Measurements from ENCODE around the gene CAMK1D.
"Not testable (repeated sequence)": the region's sequence is repeated elsewhere in the genome, so short reads cannot be mapped to it uniquely, and the experiment has no call there.

CAMK1D gene

DNA sequence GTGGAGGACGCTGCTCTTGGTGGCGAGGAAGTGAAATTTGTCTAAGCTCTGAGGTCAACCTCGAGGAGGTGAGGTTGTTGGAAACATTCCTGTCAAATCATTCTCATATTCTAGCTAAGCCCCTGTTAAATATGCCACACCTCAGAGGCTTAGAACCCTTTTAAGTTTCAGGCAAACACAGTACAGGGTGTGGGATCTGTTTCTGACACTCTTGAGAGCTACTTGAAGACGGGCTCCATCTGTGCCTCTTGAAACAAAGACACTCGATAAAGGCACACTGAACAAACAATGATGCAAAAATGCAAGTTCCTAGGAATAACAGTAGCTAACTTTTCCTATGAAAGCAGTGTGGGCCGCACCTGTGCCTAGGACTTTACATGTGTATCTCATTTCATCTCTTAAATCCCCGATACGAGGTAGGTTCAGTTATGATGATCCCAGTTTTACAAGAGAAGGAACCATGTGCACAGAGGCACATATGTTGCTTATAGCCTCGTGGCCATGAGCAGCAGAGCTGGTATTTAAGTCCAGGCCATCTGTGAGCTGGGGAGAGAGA is 352.9 kb downstream of the CAMK1D start:
- no peak for DNase-seq (ENCODE audit: low read depth)

DNA sequence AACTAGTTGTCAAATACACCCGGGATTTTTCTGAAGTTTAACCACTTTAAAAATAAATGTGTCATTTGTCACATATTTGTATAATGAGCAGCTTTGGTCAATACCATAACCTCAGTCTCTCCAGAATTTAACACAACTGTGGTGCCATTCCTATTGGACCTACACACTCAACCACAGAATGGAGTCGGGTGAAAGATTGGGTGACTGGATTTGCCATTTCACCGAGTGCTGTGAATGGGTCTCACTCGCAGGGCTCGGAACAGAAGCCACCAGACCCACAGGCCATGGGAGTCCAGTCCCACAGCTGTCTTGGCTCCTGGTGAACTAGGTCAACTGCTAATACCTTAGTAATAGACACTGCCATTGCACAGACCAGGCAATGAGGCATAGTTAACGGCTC is 353.8 kb downstream of the CAMK1D start:
- DNase-seq (ENCODE audit: low read depth): no peak

DNA sequence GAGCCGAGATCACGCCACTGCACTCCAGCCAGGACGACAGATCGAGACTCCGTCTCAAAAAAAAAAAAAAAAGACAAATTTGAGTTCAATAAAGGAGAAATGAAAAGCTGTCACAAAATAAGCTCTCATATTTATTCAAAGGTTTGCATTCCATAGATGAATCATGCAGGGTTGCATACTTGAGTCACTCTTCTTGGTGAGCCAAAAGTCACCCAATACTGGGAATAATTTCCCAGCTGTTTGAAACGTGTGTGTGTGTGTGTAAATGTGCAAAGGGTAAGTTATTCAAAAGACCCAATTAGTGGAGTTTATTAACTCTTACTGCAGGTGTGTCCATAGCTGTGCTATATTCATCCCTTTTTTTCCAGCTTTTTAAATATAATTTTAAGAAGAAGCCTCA is 354.5 kb downstream of the CAMK1D start:
- no peak for DNase-seq (ENCODE audit: low read depth)

DNA sequence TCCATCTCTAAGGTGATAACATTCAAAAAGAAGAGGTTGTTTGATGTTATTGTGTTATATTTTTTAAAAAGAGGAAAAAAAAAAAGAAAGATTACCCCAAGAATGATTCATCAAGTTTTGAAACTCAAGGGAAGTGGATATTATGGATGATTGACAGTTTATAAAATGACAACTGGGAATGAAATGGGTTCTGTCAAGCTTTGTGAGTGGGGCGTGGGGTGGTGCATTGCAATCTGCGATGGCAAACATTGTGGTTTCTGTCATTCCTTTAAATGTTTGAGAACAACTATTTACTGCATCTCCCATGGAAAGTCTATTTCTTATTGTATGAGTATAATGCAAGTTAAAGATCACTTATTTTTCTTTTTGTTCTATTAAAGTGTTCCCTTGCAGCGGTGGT is 355.1 kb downstream of the CAMK1D start:
- no peak for DNase-seq (ENCODE audit: low read depth)

DNA sequence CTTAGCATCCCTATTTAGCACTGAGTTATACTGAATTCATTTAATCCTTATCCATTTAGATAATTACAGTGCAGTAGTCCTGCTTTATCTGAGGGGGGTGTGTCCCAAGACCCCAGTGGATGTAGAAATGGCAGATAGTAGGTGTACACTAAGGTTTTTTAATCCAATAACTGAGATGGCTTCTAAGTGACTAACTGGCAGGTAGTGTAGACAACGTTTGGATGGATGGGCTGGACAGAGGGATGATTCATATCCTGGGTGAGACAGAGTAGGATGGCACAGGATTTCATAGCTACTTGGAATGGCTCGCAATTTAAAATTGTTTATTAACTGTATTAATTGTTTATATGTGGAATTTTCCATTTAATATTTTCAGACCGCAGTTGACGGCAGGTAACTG is 356.6 kb downstream of the CAMK1D start:
- no peak for DNase-seq (ENCODE audit: low read depth)

DNA sequence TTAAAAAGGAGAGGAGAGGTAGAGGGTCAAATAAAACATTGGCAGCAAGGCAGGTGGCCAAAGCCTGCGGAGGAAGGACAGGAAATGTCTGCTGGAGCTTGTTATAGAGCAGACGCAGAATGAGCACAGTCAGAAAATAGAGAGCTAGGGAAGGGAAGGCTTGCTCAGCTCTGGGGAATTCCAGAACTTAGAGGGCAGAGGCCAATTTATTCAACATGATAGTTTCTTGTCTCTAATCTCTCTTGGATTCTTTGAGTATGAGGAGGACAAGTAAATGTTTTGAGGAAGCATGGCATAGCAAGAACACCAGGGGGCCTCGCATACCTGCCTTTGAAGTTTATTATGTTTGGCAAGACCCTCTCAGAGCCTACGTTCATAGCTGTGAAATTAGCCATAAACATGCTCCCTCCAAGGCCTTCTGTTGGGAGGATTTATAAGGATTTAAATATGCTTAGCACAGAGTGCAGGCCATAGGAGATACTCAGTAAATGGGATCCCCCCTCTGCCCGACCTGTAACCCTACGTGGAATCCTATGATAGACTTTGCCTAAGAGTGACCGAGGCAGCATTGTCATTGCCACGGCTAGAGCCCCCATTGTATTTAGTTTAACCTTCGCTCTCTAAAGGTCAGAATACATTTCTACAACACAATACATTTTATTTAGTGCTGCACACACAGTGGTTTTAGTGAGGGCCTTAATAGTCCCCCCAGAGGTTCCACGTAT is 358.3 kb downstream of the CAMK1D start:
- DNase-seq (ENCODE audit: low read depth): no peak

DNA sequence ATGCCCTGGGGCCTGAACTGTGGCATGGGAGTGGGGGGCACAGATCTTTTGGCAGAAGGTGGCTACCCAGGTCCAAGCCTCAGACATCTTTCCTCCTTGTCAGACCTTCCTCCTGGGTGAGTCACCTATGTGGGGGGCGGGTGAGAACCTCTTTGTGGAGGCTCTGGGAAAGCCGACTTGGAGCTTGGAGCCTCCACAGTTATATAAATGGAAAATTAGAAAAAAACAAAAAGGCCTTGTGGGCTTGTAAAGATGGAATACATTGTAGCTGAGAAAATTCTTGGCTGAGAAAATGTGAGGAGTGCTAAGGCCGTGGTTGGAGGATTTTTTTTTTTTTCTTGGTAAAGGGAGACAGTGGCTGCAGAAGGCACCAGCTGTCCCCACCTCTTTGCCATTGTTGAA is 359.7 kb downstream of the CAMK1D start:
- DNase-seq (ENCODE audit: low read depth): no peak

DNA sequence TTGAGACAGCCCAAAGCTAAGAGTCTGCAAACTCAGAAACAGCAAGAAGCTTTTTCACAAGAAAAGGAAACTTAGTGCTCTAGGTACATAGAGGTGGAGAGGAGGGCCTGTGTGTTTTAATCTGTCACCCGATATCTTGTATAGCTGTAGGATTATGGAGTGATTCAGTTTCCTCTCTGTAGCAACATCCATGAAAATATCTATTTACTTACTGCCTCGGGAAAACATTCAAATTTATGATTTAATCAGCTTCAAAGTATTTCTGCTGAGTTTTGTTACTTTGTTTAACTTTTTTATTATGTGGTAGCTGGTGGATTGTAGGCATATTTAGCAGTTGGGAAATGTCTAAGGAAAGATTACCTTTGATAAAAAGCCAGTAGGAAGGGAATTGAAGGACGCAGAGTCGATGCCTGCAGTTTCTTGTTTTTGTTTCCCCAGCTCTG is 360.2 kb downstream of the CAMK1D start:
- no peak for DNase-seq (ENCODE audit: low read depth)

DNA sequence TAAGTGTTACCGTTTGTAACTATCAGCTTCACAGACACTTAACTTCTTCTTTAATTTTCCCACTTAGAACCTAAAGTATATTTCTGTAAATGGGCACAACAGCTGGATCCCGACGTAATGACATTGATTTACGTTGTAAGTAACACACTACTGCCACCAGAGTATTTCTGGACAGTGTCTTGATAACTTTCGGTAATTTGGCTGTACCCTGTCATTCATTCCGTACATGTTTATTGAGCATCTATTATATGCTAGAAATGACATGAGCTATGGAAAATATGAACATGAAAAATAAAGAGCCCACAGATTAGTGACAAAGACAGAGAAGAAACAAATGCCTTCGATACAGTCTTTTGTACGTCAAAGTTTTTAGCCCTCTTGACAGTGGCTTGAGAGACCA is 360.8 kb downstream of the CAMK1D start:
- DNase-seq (ENCODE audit: low read depth): no peak

DNA sequence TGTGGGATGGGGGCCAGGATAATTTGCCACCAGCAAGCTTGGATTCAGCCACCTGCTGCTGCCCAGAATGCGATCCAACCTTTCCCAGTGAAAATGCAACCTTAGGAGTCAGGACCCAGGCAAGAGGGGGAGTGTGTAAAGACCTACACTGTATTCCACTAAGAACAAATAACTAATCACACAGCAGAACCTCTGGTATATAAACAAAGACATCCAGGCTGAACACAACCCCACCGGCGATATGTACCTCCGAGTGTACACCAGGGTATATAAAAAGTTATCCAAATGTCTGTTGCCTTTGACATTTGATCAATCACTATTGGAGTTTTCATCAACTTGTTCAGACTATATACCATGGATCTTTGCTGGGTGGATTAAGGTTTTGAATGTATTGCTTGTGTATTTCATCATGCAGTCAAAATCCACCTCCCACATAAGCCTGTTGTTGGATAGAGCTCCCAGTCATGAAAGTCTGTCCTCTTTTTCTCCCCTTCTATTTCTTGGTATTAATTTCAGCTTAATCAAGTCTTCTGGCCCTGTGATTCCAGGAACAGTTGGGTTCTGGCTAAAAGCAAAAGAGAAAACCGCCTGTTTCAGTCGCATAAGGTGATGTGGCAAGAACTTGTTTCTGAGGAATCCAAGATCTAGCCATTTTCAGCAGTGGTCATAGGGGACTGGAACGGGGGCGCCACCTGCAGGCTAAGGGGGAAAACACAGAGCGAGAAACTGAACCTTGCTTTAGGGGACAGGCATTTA is 361.4 kb downstream of the CAMK1D start:
- peak; percentile 69 for DNase-seq (ENCODE audit: low read depth)

DNA sequence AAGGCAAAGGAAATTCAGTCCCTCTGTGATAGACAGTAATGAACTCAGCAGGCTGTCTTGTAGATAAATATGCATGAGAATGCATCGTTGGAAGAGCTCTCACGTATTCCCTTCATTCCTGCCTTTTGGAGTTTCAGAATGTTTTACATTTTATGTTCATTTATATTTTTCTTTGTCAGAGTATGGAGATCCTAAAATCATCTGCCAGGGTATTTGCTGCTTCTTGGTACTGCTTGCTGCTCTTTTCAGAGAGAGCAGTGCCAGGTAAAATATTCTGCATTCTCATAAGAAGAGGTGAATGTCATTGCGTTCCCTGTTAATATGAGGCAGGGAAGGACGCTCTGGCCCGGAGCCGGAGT is 362.0 kb downstream of the CAMK1D start:
- no peak for DNase-seq (ENCODE audit: low read depth)

DNA sequence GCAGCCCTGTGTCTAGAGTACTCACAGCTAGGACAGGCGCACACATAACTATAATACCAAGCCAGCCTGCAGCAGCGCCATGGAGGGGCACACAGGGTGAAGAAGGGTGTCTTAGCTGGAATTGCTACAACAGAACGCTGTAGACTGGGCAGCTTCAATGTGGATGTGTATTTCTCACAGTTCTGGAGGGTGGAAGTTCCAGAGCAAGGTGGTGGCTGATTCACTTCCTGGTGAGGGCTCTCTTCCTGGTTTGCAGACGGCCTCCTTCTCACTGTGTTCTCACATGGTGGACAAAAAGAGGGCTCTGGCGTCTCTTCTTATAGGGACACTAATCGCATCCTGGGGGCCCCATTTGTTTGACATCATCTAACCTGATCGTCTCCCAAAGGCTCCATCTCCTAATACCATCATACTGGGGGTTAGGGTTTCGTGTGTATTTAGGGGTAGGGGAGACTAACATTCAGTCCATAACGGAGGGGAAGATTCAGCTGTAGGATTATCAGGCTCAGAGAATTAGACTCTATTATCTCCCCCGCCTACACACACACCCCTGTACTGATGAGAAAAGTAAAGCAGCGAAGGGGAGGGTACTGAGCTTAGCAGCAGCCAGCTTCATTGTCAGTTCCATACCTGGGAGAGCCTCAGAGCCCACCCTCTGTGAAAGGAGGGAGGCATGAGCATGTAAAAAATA is 363.1 kb downstream of the CAMK1D start:
- DNase-seq (ENCODE audit: low read depth): no peak

DNA sequence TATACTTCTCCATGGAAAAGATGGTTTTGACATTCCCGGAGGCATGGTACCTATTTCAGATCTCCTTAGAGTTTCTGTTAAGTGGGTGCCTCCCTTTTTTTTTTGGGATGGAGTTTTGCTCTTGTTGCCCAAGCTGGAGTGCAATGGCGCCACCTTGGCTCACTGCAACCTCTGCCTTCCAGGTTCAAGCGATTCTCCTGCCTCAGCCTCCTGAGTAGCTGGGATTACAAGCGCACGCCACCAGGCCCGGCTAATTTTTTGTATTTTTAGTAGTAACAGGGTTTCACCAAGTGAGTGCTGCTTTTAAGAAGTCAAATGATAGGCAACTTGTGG is 363.6 kb downstream of the CAMK1D start:
- not testable (repeated sequence) for DNase-seq (ENCODE audit: low read depth)

DNA sequence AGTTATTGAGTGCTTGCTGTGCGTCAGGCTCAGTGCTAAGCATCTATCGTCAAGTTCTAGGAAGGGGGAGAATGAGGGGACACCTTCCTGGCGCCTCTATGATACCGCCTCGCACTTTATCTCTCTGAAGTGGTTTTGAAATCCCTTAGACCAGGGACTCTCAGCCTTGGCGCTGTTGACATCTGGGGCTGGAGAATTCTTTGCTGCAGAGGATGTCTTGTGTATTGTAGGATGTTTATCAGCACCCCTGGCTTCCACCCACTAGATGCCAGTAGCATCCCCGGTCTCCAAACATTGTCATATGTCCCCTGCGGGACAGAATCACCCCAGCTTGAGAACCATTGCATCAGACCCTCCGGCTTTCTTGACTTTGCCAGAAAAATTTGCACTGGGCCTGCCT is 366.7 kb downstream of the CAMK1D start:
- DNase-seq (ENCODE audit: low read depth): no peak

DNA sequence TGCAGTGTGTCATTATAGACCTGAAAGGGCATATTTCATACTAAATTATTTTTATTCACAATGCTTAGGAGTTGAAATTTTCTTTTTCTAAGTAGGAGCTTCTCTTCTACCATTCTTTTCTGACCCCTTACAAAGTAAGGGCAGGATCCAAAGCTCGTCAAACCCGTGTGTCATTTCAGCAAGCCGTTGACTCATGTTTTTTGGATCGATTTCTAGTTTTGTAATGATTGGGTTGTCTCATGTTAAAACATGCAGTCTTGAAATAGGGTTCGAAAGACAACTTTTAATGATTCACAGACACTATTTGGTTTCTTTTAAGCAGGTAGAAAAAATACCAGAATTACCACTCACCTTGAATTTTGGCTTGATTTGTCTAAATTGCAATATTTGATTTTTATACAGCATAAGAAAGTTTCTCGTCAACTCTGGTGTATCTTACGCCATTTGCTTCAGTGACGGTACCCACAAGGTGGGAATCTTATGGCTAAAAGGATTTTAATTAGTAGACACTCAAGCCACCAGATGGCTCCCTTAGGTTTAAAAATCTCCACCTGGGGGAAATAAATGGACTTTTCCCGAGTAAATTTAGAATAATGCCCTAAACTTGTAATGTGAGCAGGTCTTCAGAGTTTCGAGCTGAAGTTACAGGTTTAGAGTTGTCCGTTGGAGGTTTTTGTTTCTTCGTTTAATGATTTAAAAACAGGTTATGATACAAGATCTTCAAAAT is 368.8 kb downstream of the CAMK1D start:
- DNase-seq (ENCODE audit: low read depth): no peak

DNA sequence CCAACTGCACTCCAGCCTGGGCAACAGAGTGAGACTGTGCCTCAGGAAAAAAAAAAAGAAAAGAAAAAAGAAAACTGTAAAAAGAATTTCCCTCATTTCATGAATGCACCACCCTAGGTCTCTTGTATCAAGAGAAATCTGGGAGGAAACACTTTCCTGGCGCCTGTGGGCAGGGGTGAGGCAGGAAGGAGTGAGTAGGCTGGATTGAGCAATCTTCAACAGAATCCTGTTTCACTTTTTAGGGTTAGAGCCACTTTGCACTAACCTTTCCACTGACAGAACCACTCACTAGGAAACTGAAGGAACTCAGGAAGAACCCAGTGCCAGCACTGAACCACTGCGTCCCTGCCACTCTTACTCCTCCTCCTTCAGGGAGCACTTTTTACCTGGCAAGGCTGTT is 370.0 kb downstream of the CAMK1D start:
- no peak for DNase-seq (ENCODE audit: low read depth)

DNA sequence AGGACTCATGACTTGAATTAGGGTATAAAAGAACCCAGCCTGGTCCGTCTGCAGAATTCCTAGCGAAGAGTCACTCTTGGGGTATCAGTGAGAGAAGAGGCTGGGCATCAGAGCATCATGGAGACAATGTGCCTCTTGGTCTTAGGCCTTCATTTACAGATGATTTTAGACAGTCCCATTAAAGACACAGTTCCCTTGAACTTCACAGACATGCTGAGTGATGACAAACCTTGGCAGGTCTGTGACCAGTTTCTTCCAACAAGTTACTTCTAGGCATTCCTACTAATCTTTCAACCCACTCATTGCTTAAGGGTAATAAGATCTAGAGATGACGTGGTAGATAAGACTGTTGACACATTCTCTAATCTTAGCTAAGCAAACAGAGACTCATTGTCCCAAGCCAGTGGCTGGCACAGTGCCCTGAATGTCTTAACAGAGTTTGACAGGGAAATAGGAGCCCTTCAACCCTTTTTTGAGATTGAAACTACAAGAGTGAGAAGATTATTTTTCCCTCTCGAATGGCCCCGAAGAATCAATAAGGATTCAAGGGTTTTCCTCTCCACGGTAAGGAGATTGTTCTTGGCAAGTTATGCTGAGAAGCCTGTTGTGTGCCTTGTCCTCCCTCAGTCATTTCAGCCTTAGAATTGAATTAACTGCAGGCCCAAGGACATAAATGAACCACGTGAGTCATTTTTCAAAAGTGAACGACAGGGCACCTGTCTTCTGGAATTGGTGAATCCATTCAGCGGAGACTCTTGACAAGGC is 371.1 kb downstream of the CAMK1D start:
- DNase-seq (ENCODE audit: low read depth): no peak

DNA sequence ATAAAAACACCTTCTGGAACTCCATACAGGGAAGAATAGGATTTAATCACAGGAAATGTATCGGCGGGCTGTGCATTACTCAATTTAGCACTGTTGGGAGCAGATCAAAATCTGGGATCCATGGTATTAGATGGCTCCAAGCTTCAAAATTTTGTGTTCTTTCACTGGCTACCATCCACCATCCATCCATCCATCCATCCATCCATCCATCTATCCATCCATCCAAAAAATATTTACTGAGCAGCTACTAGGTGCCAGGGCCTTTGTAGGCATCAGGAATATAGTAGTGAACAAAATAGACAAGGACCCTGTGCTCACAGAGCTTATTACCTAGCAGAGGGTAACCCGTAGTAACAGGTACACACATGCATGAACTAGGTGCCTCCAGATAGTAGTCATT is 372.0 kb downstream of the CAMK1D start:
- no peak for DNase-seq (ENCODE audit: low read depth)

DNA sequence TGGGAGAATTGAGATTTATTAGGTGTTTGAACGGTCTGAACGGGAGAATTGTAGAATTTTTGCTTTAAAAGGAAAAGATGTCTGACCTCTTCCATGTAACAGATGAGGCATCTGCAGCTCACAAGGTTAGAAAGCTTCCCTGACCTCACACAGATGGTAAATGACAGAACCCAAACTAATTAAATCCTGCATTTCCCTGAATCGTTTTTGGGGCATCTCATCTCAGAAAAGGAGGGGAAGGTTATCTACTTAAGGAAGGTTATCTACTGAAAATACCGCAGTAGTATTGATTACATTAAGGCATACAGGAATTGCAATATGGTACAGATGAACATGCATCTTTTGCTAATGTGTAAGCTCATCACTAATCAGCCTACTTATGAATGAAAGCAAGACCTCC is 373.9 kb downstream of the CAMK1D start:
- no peak for DNase-seq (ENCODE audit: low read depth)

DNA sequence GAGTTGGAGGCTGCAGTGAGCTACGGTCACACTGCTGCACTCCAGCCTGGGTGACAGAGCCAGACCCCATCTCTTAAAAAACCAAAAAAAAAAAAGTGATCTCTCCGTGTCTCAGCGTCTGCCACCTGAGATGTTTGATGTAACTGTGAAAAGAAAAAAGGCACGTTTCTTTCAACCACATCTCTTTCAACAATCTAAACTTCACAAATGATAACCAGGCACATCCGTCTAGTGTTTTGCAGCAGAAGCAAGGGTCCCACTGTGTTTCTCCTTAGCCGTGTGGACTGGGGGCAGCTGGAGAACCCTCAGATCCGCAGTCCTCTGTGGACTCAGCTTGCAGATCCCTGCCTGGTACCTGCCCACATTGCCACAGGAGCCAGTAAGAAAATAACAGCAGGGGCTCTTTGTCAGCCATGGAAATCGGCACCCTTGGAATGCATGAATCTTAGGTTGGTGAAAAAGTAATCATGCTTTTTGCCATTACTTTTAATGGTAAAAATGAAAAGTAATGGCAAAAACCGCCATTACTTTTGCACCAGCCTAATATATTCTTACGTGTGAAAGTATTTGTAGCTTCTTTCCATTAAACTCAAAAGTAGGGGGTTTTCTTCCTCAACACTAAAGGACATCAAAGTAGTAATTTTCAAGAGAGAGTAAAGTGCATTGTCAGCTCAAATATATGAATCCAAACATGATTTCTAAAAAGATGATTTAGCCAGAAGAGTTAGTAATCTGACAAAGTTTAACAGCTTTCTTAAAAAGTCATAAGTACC is 375.6 kb downstream of the CAMK1D start:
- no peak for DNase-seq (ENCODE audit: low read depth)

DNA sequence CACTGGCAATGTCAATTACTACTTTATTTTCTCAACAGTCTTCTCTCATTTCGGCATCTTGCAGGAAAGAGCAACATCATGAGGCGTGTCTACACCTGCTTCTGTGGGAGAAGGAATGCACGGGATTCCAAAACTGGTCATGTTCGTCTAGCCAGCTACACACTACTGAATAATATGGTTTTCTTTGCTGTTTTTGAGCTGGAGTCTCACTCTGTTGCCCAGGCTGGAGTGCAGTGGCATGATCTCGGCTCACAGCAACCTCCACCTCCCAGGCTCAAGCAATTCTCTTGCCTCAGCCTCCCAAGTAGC is 376.2 kb downstream of the CAMK1D start:
- not testable (repeated sequence) for DNase-seq (ENCODE audit: low read depth)
